Endothelial cell of umbilical vein (primary cell): Measurements from ENCODE around the gene PELI2. TPM values are rescaled to one million over a fixed set of nuclear protein-coding genes. Genes with fewer than 3 reads are reported as not detected.

ENCODE experiments used
- BruUV-seq: library from RNA; stranded (reverse); fragments of 400-500 nt; replicated peaks from 2 replicates; lab custom pipeline; 2021; lab: Mats Ljungman, UMichigan
- CTCF ChIA-PET: fragments of 300-600, 350-600 bp; sonication (Branson Sonifier 250); formaldehyde crosslinking; loops from one replicate; lab custom pipeline; 2021; ENCODE audit warnings: antibody characterized with exemption, inconsistent platforms; lab: Charles Lee
- POLR2A ChIA-PET: fragments of 300-600, 350-600 bp; sonication (Branson Sonifier 250); formaldehyde crosslinking; loops from one replicate; lab custom pipeline; 2021; ENCODE audit warnings: antibody characterized with exemption, inconsistent platforms; lab: Charles Lee
- DNase-seq: peaks from one replicate; pipeline ENCODE4 v3.0.0-alpha.2; 2011; ENCODE audit warnings: low read depth, low spot score
- FAIRE-seq: peaks from 2 replicates; lab custom pipeline; 2011; peaks lifted over from hg19 to GRCh38; lab: Jason Lieb, UNC
- H2AFZ ChIP-seq: 2 replicates; pipeline ENCODE4 v1.6.0; 2012; ENCODE audit warnings: low read depth, low read length, control low read depth, inconsistent platforms
- H3K27ac ChIP-seq: 2 replicates; pipeline ENCODE4 v1.5.1; 2011; ENCODE audit warnings: low read depth, mild to moderate bottlenecking, control low read depth, low read length, moderate library complexity; ENCODE audit not compliant: insufficient read depth
- H3K27me3 ChIP-seq, 2 experiments: 2 replicates each; pipeline versions ENCODE4 v1.6.0 to v1.6.1; 2011; ENCODE audit warnings: low read length in 2 of 2, mixed read lengths in 1 of 2; ENCODE audit not compliant: control insufficient read depth in 2 of 2, insufficient read depth in 2 of 2
- H3K36me3 ChIP-seq, 2 experiments: 2 replicates in 1 of 2; 3 replicates in 1 of 2; pipeline ENCODE4 v1.5.1; 2011; ENCODE audit warnings: low read length in 2 of 2, mild to moderate bottlenecking in 1 of 2, moderate library complexity in 1 of 2; ENCODE audit not compliant: control insufficient read depth in 2 of 2, insufficient read depth in 2 of 2; ENCODE audit errors: extremely low read depth in 1 of 2
- H3K4me1 ChIP-seq: 3 replicates; pipeline ENCODE4 v1.5.1; 2011; ENCODE audit warnings: mild to moderate bottlenecking, low read length; ENCODE audit not compliant: control insufficient read depth, insufficient read depth; ENCODE audit errors: extremely low read depth
- H3K4me2 ChIP-seq: 2 replicates; pipeline ENCODE4 v1.6.1; 2011; ENCODE audit warnings: low read length, control low read depth, mixed read lengths; ENCODE audit not compliant: insufficient read depth
- H3K4me3 ChIP-seq, 3 experiments: fragments of 200-600 bp in 1 of 3; sonication (generic), shearing (Covaris generic) in 1 of 3; replicated peaks in 1 of 3; 2 replicates each; pipeline ENCODE4 v1.5.1; 2011 to 2016; ENCODE audit warnings: control low read depth in 3 of 3, low read length in 3 of 3, mild to moderate bottlenecking in 2 of 3, inconsistent platforms in 1 of 3, low read depth in 1 of 3, moderate library complexity in 1 of 3; ENCODE audit not compliant: insufficient read depth in 1 of 3
- H3K79me2 ChIP-seq: 2 replicates; pipeline ENCODE4 v1.6.0; 2012; ENCODE audit warnings: low read length, inconsistent platforms; ENCODE audit not compliant: control insufficient read depth, insufficient read depth
- H3K9ac ChIP-seq: replicated peaks from 2 replicates; pipeline ENCODE3; 2011; ENCODE audit warnings: low read length, control low read depth; ENCODE audit not compliant: insufficient read depth; ENCODE audit errors: extremely low read depth
- H3K9me1 ChIP-seq: replicated peaks from 3 replicates; pipeline ENCODE4 v1.6.0; 2011; ENCODE audit warnings: mild to moderate bottlenecking, low read length; ENCODE audit not compliant: control insufficient read depth, insufficient read depth; ENCODE audit errors: extremely low read depth
- H3K9me3 ChIP-seq: replicated peaks from 2 replicates; pipeline ENCODE4 v1.5.1; 2012; ENCODE audit warnings: low read length, inconsistent platforms; ENCODE audit not compliant: control insufficient read depth, insufficient read depth
- H4K20me1 ChIP-seq: replicated peaks from 2 replicates; pipeline ENCODE3; 2011; ENCODE audit warnings: mild to moderate bottlenecking, low read length; ENCODE audit not compliant: control insufficient read depth, insufficient read depth; ENCODE audit errors: extremely low read depth
- EZH2 ChIP-seq: IDR thresholded peaks from 2 replicates; pipeline ENCODE4 v1.6.1; 2012; ENCODE audit warnings: borderline replicate concordance, low read depth, mild to moderate bottlenecking, moderate library complexity, low read length, inconsistent platforms; ENCODE audit not compliant: severe bottlenecking
- FOS ChIP-seq: IDR thresholded peaks from 2 replicates; pipeline ENCODE4 v1.6.1; 2011; ENCODE audit warnings: mild to moderate bottlenecking, low read length, moderate library complexity, borderline replicate concordance; ENCODE audit not compliant: insufficient read depth
- GATA2 ChIP-seq: IDR thresholded peaks from 2 replicates; pipeline ENCODE4 v1.7.0; 2011; ENCODE audit warnings: low read depth, mild to moderate bottlenecking, moderate library complexity, mixed read lengths, low read length; ENCODE audit not compliant: insufficient read length, insufficient read depth
- JUN ChIP-seq: IDR thresholded peaks from 2 replicates; pipeline ENCODE4 v1.6.1; 2011; ENCODE audit warnings: borderline replicate concordance, low read depth; ENCODE audit not compliant: insufficient read length, insufficient read depth
- MAX ChIP-seq: IDR thresholded peaks from 2 replicates; pipeline ENCODE4 v1.6.1; 2011; ENCODE audit not compliant: insufficient read depth, insufficient read length
- MYC ChIP-seq: IDR thresholded peaks from one replicate; pipeline ENCODE4 v1.6.1; 2011; ENCODE audit warnings: mild to moderate bottlenecking, low read depth, low read length
- POLR2A ChIP-seq: IDR thresholded peaks from 2 replicates; pipeline ENCODE4 v1.6.1; 2012; ENCODE audit warnings: low read depth, mild to moderate bottlenecking, control low read depth, low read length
- POLR2AphosphoS5 ChIP-seq: IDR thresholded peaks from 2 replicates; pipeline ENCODE4 v1.6.1; 2012; ENCODE audit warnings: low read depth, mild to moderate bottlenecking, control low read depth, low read length, moderate library complexity; ENCODE audit not compliant: insufficient read depth
- dilution Hi-C: fragments of 300-500 bp; cut with MboI; formaldehyde crosslinking; loops from one replicate; pipeline ENCODE4 v1.15.0; 2019; ENCODE audit warnings: low sequenced_read_pairs; ENCODE audit not compliant: extremely low pct_ligation_motif_present
- intact Hi-C: fragments of 100-400 bp; cut with micrococcal nuclease; formaldehyde crosslinking; loops from one replicate; pipeline ENCODE4 v1.10.0; 2022
- polyA plus RNA-seq, 4 experiments: library from polyadenylated mRNA; depleted of rRNA in 3 of 4; stranded (reverse) in 3 of 4; unstranded in 1 of 4; fragments of >200 nt; gene quantifications; 2 replicates each; pipeline versions ENCODE4 v1.2.1 to v1.2.3, GENCODE V29; 2011 to 2012; ENCODE audit warnings: missing spikeins in 1 of 4
- total RNA-seq: library from RNA; stranded (reverse); gene quantifications from 2 replicates; pipeline ENCODE4 v1.2.3, GENCODE V29; 2021
- TF ChIP-seq, protein P1 (sequence below), 2 donors: IDR thresholded peaks; 1 replicate in 1 of 2; 2 replicates in 1 of 2; pipeline ENCODE4 v1.5.1; 2011; ENCODE audit warnings: low read length in 2 of 2, mild to moderate bottlenecking in 2 of 2, moderate library complexity in 2 of 2, control low read depth in 1 of 2, inconsistent platforms in 1 of 2, low read depth in 1 of 2; ENCODE audit not compliant: insufficient read depth in 1 of 2; ENCODE audit errors: extremely low read depth in 1 of 2

Gene PELI2
- total and polyA plus RNA-seq, 2 donors (not counting 3 experiments of a cell fraction or from before 2014, with no cell fraction given), result 11.5 to 13.0 TPM

DNA sequence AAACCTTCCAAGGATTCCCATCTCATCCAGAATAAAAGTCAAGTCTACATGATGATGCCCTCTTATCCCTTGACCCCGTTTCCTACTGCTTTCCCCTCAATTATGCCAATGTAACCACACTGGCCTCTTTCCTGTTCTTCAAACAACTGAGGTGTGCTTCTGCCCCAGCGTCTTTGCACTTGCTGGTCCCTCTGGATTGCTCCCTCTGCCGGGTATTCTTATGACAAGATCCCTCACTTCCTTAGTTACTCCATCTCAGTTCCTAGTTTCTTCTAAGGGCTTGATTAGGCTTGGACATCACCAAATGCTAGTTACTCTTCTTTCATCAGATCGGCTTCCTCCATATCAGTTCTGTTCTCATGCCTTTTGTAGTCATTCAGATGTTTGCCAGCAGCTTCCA, 32.7 kb upstream of the PELI2 start:
- Histone ChIP-seq H3K9me3 (no peaks in the 10 kb centered on the region), H3K9me1 (no peaks in the 10 kb centered on the region), H3K79me2 (no peaks in the 10 kb centered on the region), H2AFZ (no peak overlapping the region), H3K4me1 (no peaks in the 10 kb centered on the region), H3K9ac (no peak overlapping the region), H3K27me3 (peaks cover 5 to 12% of the 10 kb centered on the region in 2 experiments), H3K4me3 (no peak overlapping the region), H3K36me3 (no peaks in the 10 kb centered on the region), H3K4me2 (no peak overlapping the region), H3K27ac (no peak overlapping the region), H4K20me1 (no peaks in the 10 kb centered on the region)
- no peak for FAIRE-seq
- POLR2A ChIA-PET, result no interaction called here
- no TSS peak for BruUV-seq
- dilution Hi-C loops (no loop called here), intact Hi-C loops (no loop called here)
- TF ChIP-seq JUN (no peak), GATA2 (no peak), POLR2A (no peak)
- no peak for DNase-seq
- CTCF ChIA-PET, result no interaction called here

GRCh38 chr14:56087671-56088471, 30.3 kb upstream of the PELI2 start:
- POLR2A ChIA-PET, result no interaction called here
- FAIRE-seq, result no peak
- intact Hi-C loops, result no loop called here

More at GRCh38 chr14:56087671-56088471, 30.3 kb upstream of the PELI2 start:
- no peak overlapping the region for H3K4me3 ChIP-seq
- H2AFZ ChIP-seq, result no peak overlapping the region
- H4K20me1 ChIP-seq, result no peaks in the 10 kb centered on the region
- no peaks in the 10 kb centered on the region for H3K79me2 ChIP-seq
- no peak overlapping the region for H3K27ac ChIP-seq
- no peak for DNase-seq
- no peaks in the 10 kb centered on the region for H3K4me1 ChIP-seq
- no TSS peak for BruUV-seq
- no peak overlapping the region for H3K4me2 ChIP-seq
- H3K27me3 ChIP-seq, result peaks cover 5 to 10% of the 10 kb centered on the region in 2 experiments
- CTCF ChIA-PET, result interaction anchor here (1.5 kb wide), 1 partner anchor 9 kb away, joined by 5 read pairs; no protein-coding TSS in a partner anchor
- no peak for TF ChIP-seq EZH2
- TF ChIP-seq POLR2AphosphoS5, result no peak
- no peak for TF ChIP-seq JUN
- TF ChIP-seq MAX, result no peak
- no peak for TF ChIP-seq GATA2
- TF ChIP-seq, protein P1, sequence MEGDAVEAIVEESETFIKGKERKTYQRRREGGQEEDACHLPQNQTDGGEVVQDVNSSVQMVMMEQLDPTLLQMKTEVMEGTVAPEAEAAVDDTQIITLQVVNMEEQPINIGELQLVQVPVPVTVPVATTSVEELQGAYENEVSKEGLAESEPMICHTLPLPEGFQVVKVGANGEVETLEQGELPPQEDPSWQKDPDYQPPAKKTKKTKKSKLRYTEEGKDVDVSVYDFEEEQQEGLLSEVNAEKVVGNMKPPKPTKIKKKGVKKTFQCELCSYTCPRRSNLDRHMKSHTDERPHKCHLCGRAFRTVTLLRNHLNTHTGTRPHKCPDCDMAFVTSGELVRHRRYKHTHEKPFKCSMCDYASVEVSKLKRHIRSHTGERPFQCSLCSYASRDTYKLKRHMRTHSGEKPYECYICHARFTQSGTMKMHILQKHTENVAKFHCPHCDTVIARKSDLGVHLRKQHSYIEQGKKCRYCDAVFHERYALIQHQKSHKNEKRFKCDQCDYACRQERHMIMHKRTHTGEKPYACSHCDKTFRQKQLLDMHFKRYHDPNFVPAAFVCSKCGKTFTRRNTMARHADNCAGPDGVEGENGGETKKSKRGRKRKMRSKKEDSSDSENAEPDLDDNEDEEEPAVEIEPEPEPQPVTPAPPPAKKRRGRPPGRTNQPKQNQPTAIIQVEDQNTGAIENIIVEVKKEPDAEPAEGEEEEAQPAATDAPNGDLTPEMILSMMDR (IDR thresholded peaks at IDR 0.05; ENCODE audit: extremely low read depth in 1 of 2, insufficient read depth in 1 of 2, low read depth in 1 of 2, low read length in 2 of 2), result no peak
- TF ChIP-seq MYC, result no peak
- no peak for TF ChIP-seq POLR2A
- TF ChIP-seq FOS, result no peak
- H3K9ac ChIP-seq, result no peak overlapping the region
- H3K9me1 ChIP-seq, result no peaks in the 10 kb centered on the region
- no peaks in the 10 kb centered on the region for H3K9me3 ChIP-seq
- no peaks in the 10 kb centered on the region for H3K36me3 ChIP-seq
- dilution Hi-C loops, result no loop called here
